ENCODE measurements around the gene LPO.

- TF ChIP-seq NFXL1 (IDR thresholded peaks at IDR 0.05; ENCODE audit: borderline replicate concordance) (no peak), POLR2A (IDR thresholded peaks at IDR 0.05; ENCODE audit: low read depth, low read length) (no peak), CBX3 (IDR thresholded peaks at IDR 0.05; ENCODE audit: borderline replicate concordance, low read depth) (no peak), NR2C1 (IDR thresholded peaks at IDR 0.05) (no peak), TAF1 (IDR thresholded peaks at IDR 0.05; ENCODE audit: borderline replicate concordance, low read depth, low read length) (no peak), CTCF (IDR thresholded peaks at IDR 0.05 in 2 of 3, conservative IDR thresholded peaks at IDR 0.05 in 1 of 3; ENCODE audit: control insufficient read depth in 2 of 3, extremely low read depth in 1 of 3, insufficient read depth in 1 of 3, low read depth in 3 of 3, low read length in 3 of 3) (no peak), HDAC2 (IDR thresholded peaks at IDR 0.05) (no peak), EP300 (IDR thresholded peaks at IDR 0.05; ENCODE audit: borderline replicate concordance in 1 of 2, control insufficient read depth in 1 of 2, low read depth in 2 of 2, low read length in 2 of 2) (no peak), BMI1 (IDR thresholded peaks at IDR 0.05; ENCODE audit: borderline replicate concordance) (no peak)
Measured at GRCh38 chr17:58224315-58224714, 14.1 kb upstream of the LPO start.

Data from GM12878 (cell line).